Osteoblast (primary cell): ENCODE data around the gene GALNT16. TPM values are rescaled to one million over a fixed set of nuclear protein-coding genes. Genes with fewer than 3 reads are reported as not detected.

Source experiments
- DNase-seq: peaks from one replicate; pipeline ENCODE4 v3.0.0; 2011; ENCODE audit warnings: low spot score, mixed read lengths; ENCODE audit not compliant: insufficient read length; ENCODE audit errors: missing footprints
- H2AFZ ChIP-seq: 2 replicates; pipeline ENCODE4 v1.6.0; 2011; ENCODE audit warnings: mild to moderate bottlenecking, low read length
- H3K27ac ChIP-seq: 2 replicates; pipeline ENCODE4 v1.5.1; 2011; ENCODE audit warnings: mild to moderate bottlenecking, low read depth, low read length, moderate library complexity
- H3K27me3 ChIP-seq: 2 replicates; pipeline ENCODE4 v1.6.0; 2012; ENCODE audit warnings: mild to moderate bottlenecking, control low read depth, inconsistent platforms, low read length, moderate library complexity; ENCODE audit not compliant: insufficient read depth
- H3K36me3 ChIP-seq: 2 replicates; pipeline ENCODE4 v1.5.1; 2011; ENCODE audit warnings: mild to moderate bottlenecking, low read length, control low read depth, moderate library complexity; ENCODE audit not compliant: insufficient read depth
- H3K4me1 ChIP-seq: 2 replicates; pipeline ENCODE4 v1.5.1; 2011; ENCODE audit warnings: mild to moderate bottlenecking, low read length, control low read depth, moderate library complexity; ENCODE audit not compliant: insufficient read depth
- H3K4me2 ChIP-seq: 2 replicates; pipeline ENCODE4 v1.6.0; 2011; ENCODE audit warnings: mild to moderate bottlenecking, low read length; ENCODE audit not compliant: insufficient read depth
- H3K4me3 ChIP-seq: fragments of 200-600 bp; sonication (generic); 3 replicates; pipeline ENCODE4 v1.5.1; 2012; ENCODE audit warnings: mild to moderate bottlenecking, low read length, inconsistent platforms; ENCODE audit not compliant: insufficient read depth
- H3K79me2 ChIP-seq: 2 replicates; pipeline ENCODE4 v1.6.0; 2012; ENCODE audit warnings: mild to moderate bottlenecking, low read length, control low read depth, inconsistent platforms; ENCODE audit not compliant: insufficient read depth
- H3K9me3 ChIP-seq: 2 replicates; pipeline ENCODE4 v1.5.1; 2011; ENCODE audit warnings: low read depth, low read length, control low read depth
- H4K20me1 ChIP-seq: 2 replicates; pipeline ENCODE4 v1.6.0; 2012; ENCODE audit warnings: mild to moderate bottlenecking, low read length, control low read depth; ENCODE audit not compliant: insufficient read depth
- total RNA-seq: library from RNA; depleted of rRNA; stranded (reverse); fragments of >200 nt; gene quantifications from 2 replicates; pipeline ENCODE4 v1.2.3, GENCODE V29; 2012
- TF ChIP-seq, protein P1 (sequence below): IDR thresholded peaks from 2 replicates; pipeline ENCODE4 v1.5.1; 2011; ENCODE audit warnings: mild to moderate bottlenecking, low read depth, low read length, moderate library complexity; ENCODE audit errors: extremely low read depth

GALNT16 gene
- total RNA-seq, 1 donor: 4.0 TPM

DNA sequence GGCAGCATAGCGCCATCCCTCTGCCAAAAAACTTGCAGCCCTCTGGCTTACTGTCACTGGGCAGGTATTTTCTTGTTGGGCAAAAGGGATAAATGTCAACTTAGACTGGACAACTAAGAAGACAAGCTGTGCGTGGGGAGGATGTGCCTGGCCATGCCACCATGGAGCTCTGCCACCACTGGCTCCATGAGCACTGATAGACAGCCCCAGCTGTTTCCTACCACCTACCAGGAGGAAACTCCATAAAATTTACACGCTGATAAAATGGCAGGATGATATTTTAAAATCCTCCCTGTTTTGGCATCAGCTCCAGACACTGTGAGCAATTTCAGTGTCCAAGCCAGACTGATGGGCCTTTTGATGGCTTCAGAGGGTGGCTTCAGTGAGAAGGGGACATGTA, 7.1 kb upstream of the GALNT16 start:
- TF ChIP-seq, protein P1, sequence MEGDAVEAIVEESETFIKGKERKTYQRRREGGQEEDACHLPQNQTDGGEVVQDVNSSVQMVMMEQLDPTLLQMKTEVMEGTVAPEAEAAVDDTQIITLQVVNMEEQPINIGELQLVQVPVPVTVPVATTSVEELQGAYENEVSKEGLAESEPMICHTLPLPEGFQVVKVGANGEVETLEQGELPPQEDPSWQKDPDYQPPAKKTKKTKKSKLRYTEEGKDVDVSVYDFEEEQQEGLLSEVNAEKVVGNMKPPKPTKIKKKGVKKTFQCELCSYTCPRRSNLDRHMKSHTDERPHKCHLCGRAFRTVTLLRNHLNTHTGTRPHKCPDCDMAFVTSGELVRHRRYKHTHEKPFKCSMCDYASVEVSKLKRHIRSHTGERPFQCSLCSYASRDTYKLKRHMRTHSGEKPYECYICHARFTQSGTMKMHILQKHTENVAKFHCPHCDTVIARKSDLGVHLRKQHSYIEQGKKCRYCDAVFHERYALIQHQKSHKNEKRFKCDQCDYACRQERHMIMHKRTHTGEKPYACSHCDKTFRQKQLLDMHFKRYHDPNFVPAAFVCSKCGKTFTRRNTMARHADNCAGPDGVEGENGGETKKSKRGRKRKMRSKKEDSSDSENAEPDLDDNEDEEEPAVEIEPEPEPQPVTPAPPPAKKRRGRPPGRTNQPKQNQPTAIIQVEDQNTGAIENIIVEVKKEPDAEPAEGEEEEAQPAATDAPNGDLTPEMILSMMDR: no peak
- Histone ChIP-seq H3K4me1 (peaks cover 6% of the 10 kb centered on the region), H3K4me3 (no peak overlapping the region), H3K79me2 (no peaks in the 10 kb centered on the region), H3K27me3 (peaks cover 7% of the 10 kb centered on the region), H2AFZ (no peak overlapping the region), H3K9me3 (no peaks in the 10 kb centered on the region), H4K20me1 (no peaks in the 10 kb centered on the region), H3K4me2 (no peak overlapping the region), H3K36me3 (no peaks in the 10 kb centered on the region), H3K27ac (no peak overlapping the region)
- DNase-seq: no peak

DNA sequence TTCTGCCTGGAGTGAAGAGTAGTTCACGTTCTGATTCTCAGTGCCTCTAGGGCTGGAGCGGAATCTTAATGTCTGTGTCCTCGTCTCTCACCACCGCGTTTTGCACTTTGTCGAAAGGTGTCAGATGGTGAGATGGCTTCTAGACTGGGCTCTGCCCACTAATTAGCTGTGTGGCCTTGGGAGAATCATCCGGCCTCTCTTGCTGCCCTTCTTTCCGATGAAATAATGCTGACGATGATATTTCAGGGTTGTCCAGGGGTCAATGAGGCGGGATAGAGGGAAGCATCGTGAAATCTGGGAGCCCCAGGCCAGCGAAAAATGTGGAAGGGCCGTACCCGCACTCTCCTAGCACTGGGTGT, 811 bp upstream of the GALNT16 start:
- H3K27ac ChIP-seq: no peak overlapping the region
- peak overlapping the region; percentile 70 for H3K4me3 ChIP-seq
- no peak for DNase-seq
- TF ChIP-seq, protein P1: no peak
- peaks cover 30% of the 10 kb centered on the region for H3K4me1 ChIP-seq
- peak overlapping the region; percentile 85 for H3K4me2 ChIP-seq
- H2AFZ ChIP-seq: peak overlapping the region; percentile 29
- no peaks in the 10 kb centered on the region for H3K9me3 ChIP-seq
- H4K20me1 ChIP-seq: no peaks in the 10 kb centered on the region
- no peaks in the 10 kb centered on the region for H3K79me2 ChIP-seq
- H3K27me3 ChIP-seq: peaks cover 43% of the 10 kb centered on the region
- H3K36me3 ChIP-seq: no peaks in the 10 kb centered on the region

- H4K20me1 ChIP-seq: no peaks in the 10 kb centered on the region
- H3K4me1 ChIP-seq: peaks cover 32% of the 10 kb centered on the region
- no peaks in the 10 kb centered on the region for H3K9me3 ChIP-seq
- peak overlapping the region; percentile 62 for H2AFZ ChIP-seq
- no peaks in the 10 kb centered on the region for H3K36me3 ChIP-seq
- H3K79me2 ChIP-seq: no peaks in the 10 kb centered on the region
- peak overlapping the region; percentile 85 for H3K4me2 ChIP-seq
- TF ChIP-seq, protein P1: no peak
- peak; percentile 84 for DNase-seq
- no peak overlapping the region for H3K27ac ChIP-seq
- H3K4me3 ChIP-seq: peak overlapping the region; percentile 70
- peaks cover 43% of the 10 kb centered on the region for H3K27me3 ChIP-seq
Observed at GRCh38 chr14:69260190-69260860, 367 bp downstream of the GALNT16 start.

- peak overlapping the region; percentile 70 for H3K4me3 ChIP-seq
- no peaks in the 10 kb centered on the region for H4K20me1 ChIP-seq
- H3K36me3 ChIP-seq: no peaks in the 10 kb centered on the region
- H3K27ac ChIP-seq: no peak overlapping the region
- peak overlapping the region; percentile 85 for H3K4me2 ChIP-seq
- no peaks in the 10 kb centered on the region for H3K79me2 ChIP-seq
- H3K4me1 ChIP-seq: peaks cover 32% of the 10 kb centered on the region
- H3K9me3 ChIP-seq: no peaks in the 10 kb centered on the region
- peak; percentile 92 for DNase-seq
- H2AFZ ChIP-seq: peak overlapping the region; percentile 22
- peaks cover 43% of the 10 kb centered on the region for H3K27me3 ChIP-seq
- TF ChIP-seq, protein P1: peak; percentile 25
Observed at GRCh38 chr14:69260861-69261564, 1.1 kb downstream of the GALNT16 start.
